Measurements from ENCODE around the gene KCNJ9. TPM values are rescaled to one million over a fixed set of nuclear protein-coding genes. Genes with fewer than 3 reads are reported as not detected.

KCNJ9 gene
- total RNA-seq, 1 experiment from 2014 or later, result 0.09 TPM

GRCh38 chr1:160101717-160102522 lies 20.6 kb downstream of the KCNJ9 start:
- CTCF ChIA-PET, result interaction anchor here (0.5 to 9.3 kb wide), 32 partner anchors 8 to 1077 kb away, joined by 3 to 109 read pairs (median 8); partner anchors contain the start of genes ATP1A2, CASQ1 and PEX19
- no peak overlapping the region for H3K4me3 Mint-ChIP-seq
- no peaks in the 10 kb centered on the region for H3K9me3 Mint-ChIP-seq
- no peak for DNase-seq (ENCODE audit: low spot score)
- no peak for ATAC-seq
- no peaks in the 10 kb centered on the region for H3K36me3 Mint-ChIP-seq
- peaks cover 50% of the 10 kb centered on the region for H3K4me1 Mint-ChIP-seq
- no peak for TF ChIP-seq NR2C2 (CRISPR knock-in tag; IDR thresholded peaks at IDR 0.05)
- TF ChIP-seq ATF2 (CRISPR knock-in tag; IDR thresholded peaks at IDR 0.05; ENCODE audit: borderline replicate concordance, low read depth), result no peak
- TF ChIP-seq CTCF (IDR thresholded peaks at IDR 0.05), result no peak
- no peak for TF ChIP-seq AFF4 (CRISPR knock-in tag; IDR thresholded peaks at IDR 0.05; ENCODE audit: borderline replicate concordance)
- TF ChIP-seq PRDM15 (CRISPR knock-in tag; IDR thresholded peaks at IDR 0.05), result no peak
- peaks cover 7% of the 10 kb centered on the region; the same call in 1 of the 2 replicates for H3K27me3 Mint-ChIP-seq (ENCODE audit: low read depth)
- POLR2A ChIA-PET, result no interaction called here
- no peak overlapping the region for H3K27ac Mint-ChIP-seq

- Mint-ChIP-seq H3K9me3 (no peaks in the 10 kb centered on the region), H3K27me3 (ENCODE audit: low read depth) (peaks cover 7% of the 10 kb centered on the region; the same call in 1 of the 2 replicates), H3K36me3 (no peaks in the 10 kb centered on the region), H3K27ac (no peak overlapping the region), H3K4me3 (no peak overlapping the region), H3K4me1 (peaks cover 44% of the 10 kb centered on the region)
- DNase-seq (ENCODE audit: low spot score), result no peak
- ChIA-PET POLR2A (no interaction called here), CTCF (interaction anchor here (0.6 to 9.3 kb wide), 21 partner anchors 9 to 1047 kb away, joined by 3 to 109 read pairs (median 5); partner anchors contain the start of genes ATP1A2 and PEX19)
- TF ChIP-seq ZNF138 (CRISPR knock-in tag; conservative IDR thresholded peaks at IDR 0.05) (no peak), ZNF423 (CRISPR knock-in tag; IDR thresholded peaks at IDR 0.05) (peak; percentile 75; the same call in 1 of the 2 replicates), HMGA2 (CRISPR knock-in tag; IDR thresholded peaks at IDR 0.05) (no peak)
- no peak for ATAC-seq
These were observed 22.5 kb downstream of the KCNJ9 start for GRCh38 chr1:160103658-160104408.
